ENCODE data around the gene DDX56. TPM values are rescaled to one million over a fixed set of nuclear protein-coding genes. Genes with fewer than 3 reads are reported as not detected.
A peak's percentile ranks its signal among the peaks of the same experiment; 100 is the strongest.

Gene DDX56
- total and polyA plus RNA-seq, 9 of the 15 experiments (the other 6 are each of a cell fraction or from before 2014, with no cell fraction given): 33.0 to 145 (median 102) TPM

DNA sequence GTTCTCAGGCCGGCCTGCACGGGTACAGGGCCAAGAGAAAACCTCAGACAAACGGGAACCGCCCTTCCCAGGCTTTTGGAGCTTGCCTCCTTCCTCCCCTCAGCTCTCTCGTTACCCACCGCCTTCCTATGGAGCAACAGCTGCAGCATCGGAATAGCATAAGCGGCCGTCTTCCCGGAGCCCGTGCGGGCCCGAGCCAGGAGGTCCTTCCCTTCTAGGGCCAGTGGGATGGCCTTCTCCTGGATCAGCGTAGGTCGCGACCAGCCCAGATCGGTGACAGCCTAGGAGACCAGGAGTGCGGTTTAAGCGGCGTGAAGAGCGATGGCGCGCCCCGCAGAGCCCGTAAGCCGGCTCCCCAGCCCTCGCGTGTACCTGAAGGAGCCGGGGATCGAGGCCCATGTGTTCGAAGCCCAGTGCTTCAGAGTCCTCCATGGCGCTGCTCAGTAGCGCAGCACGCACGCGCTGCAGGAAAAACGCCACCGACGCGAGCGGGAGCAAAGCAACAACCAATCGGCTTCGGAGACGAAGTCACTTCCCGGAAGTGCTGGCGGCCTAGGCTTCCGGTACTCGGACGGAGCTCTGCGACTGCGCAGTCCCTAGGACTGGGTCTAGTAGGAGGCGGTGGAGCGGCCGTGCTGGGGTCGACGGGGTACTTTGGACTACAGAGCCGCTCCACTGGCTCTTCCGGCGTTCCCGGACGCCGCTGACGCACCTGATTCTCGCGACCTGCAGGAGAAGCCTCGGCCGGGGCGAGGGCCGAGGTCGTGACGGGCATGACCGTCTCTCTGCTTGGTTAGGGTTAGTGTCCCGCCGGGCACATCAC, at the start of gene DDX56 (continued):
- TF ChIP-seq, protein P1, sequence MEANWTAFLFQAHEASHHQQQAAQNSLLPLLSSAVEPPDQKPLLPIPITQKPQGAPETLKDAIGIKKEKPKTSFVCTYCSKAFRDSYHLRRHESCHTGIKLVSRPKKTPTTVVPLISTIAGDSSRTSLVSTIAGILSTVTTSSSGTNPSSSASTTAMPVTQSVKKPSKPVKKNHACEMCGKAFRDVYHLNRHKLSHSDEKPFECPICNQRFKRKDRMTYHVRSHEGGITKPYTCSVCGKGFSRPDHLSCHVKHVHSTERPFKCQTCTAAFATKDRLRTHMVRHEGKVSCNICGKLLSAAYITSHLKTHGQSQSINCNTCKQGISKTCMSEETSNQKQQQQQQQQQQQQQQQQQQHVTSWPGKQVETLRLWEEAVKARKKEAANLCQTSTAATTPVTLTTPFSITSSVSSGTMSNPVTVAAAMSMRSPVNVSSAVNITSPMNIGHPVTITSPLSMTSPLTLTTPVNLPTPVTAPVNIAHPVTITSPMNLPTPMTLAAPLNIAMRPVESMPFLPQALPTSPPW (CRISPR knock-in tag; IDR thresholded peaks at IDR 0.05): no peak
- TF ChIP-seq, protein P2, sequence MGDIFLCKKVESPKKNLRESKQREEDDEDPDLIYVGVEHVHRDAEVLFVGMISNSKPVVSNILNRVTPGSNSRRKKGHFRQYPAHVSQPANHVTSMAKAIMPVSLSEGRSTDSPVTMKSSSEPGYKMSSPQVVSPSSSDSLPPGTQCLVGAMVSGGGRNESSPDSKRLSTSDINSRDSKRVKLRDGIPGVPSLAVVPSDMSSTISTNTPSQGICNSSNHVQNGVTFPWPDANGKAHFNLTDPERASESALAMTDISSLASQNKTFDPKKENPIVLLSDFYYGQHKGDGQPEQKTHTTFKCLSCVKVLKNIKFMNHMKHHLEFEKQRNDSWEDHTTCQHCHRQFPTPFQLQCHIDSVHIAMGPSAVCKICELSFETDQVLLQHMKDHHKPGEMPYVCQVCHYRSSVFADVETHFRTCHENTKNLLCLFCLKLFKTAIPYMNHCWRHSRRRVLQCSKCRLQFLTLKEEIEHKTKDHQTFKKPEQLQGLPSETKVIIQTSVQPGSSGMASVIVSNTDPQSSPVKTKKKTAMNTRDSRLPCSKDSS (IDR thresholded peaks at IDR 0.05; ENCODE audit: low read depth, partially characterized antibody): no peak
- no peak for TF ChIP-seq HNRNPH1 (optimal IDR thresholded peaks at IDR 0.05; ENCODE audit: low read depth, low read length)
- no peak for TF ChIP-seq ZC3H8 (IDR thresholded peaks at IDR 0.05)
- TF ChIP-seq RBM22 (IDR thresholded peaks at IDR 0.05; ENCODE audit: low read depth, low read length, poor library complexity, severe bottlenecking): peak; percentile 40
- TF ChIP-seq, protein P3, sequence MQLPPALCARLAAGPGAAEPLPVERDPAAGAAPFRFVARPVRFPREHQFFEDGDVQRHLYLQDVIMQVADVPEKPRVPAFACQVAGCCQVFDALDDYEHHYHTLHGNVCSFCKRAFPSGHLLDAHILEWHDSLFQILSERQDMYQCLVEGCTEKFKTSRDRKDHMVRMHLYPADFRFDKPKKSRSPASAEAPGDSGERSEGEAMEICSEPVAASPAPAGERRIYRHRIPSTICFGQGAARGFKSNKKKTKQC (CRISPR knock-in tag; IDR thresholded peaks at IDR 0.05): peak; percentile 91; the same call in 1 of the 2 replicates
- no peak for TF ChIP-seq HNRNPL (IDR thresholded peaks at IDR 0.05; ENCODE audit: low read depth, low read length)
- TF ChIP-seq ZBED1 (IDR thresholded peaks at IDR 0.05): 0 out of 2 replicates have a peak, but pooled peaks have one; percentile 59
- TF ChIP-seq LCOR (CRISPR knock-in tag; IDR thresholded peaks at IDR 0.05): peak; percentile 88; the same call in 1 of the 2 replicates
- no peak for TF ChIP-seq NR3C1 (CRISPR knock-in tag; IDR thresholded peaks at IDR 0.05)
- no peak for TF ChIP-seq IRF2 (CRISPR knock-in tag; IDR thresholded peaks at IDR 0.05)
- TF ChIP-seq CTBP1 (IDR thresholded peaks at IDR 0.05; ENCODE audit: borderline replicate concordance): peak; percentile 42; the same call in 1 of the 2 replicates
- TF ChIP-seq, protein P4, sequence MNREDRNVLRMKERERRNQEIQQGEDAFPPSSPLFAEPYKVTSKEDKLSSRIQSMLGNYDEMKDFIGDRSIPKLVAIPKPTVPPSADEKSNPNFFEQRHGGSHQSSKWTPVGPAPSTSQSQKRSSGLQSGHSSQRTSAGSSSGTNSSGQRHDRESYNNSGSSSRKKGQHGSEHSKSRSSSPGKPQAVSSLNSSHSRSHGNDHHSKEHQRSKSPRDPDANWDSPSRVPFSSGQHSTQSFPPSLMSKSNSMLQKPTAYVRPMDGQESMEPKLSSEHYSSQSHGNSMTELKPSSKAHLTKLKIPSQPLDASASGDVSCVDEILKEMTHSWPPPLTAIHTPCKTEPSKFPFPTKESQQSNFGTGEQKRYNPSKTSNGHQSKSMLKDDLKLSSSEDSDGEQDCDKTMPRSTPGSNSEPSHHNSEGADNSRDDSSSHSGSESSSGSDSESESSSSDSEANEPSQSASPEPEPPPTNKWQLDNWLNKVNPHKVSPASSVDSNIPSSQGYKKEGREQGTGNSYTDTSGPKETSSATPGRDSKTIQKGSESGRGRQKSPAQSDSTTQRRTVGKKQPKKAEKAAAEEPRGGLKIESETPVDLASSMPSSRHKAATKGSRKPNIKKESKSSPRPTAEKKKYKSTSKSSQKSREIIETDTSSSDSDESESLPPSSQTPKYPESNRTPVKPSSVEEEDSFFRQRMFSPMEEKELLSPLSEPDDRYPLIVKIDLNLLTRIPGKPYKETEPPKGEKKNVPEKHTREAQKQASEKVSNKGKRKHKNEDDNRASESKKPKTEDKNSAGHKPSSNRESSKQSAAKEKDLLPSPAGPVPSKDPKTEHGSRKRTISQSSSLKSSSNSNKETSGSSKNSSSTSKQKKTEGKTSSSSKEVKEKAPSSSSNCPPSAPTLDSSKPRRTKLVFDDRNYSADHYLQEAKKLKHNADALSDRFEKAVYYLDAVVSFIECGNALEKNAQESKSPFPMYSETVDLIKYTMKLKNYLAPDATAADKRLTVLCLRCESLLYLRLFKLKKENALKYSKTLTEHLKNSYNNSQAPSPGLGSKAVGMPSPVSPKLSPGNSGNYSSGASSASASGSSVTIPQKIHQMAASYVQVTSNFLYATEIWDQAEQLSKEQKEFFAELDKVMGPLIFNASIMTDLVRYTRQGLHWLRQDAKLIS (CRISPR knock-in tag; IDR thresholded peaks at IDR 0.05): peak; percentile 79
- no peak; the same call in 1 of the 2 replicates for TF ChIP-seq CEBPG (CRISPR knock-in tag; IDR thresholded peaks at IDR 0.05)
- TF ChIP-seq CEBPG (tag; conservative IDR thresholded peaks at IDR 0.05 in 1 of 2, IDR thresholded peaks at IDR 0.05 in 1 of 2): 0 out of 4 replicates have a peak, but pooled peaks of 1 of the 2 experiments have one; percentile 8
- no peak for TF ChIP-seq XRCC5 (IDR thresholded peaks at IDR 0.05; ENCODE audit: low read depth, low read length)
- peak; percentile 85; the same call in 1 of the 2 replicates for TF ChIP-seq KAT7 (CRISPR knock-in tag; IDR thresholded peaks at IDR 0.05; ENCODE audit: borderline replicate concordance)
- no peak for TF ChIP-seq ZNF436 (CRISPR knock-in tag; IDR thresholded peaks at IDR 0.05)
- peak; percentile 58; the same call in 1 of the 2 replicates for TF ChIP-seq ZNF431 (CRISPR knock-in tag; IDR thresholded peaks at IDR 0.05)
